ENCODE measurements around the gene SHC2. TPM values are rescaled to one million over a fixed set of nuclear protein-coding genes. Genes with fewer than 3 reads are reported as not detected.

Gene SHC2
- total and polyA plus RNA-seq, 2 experiments from 2014 or later, result 39.9 to 56.9 TPM

- H3K4me3 ChIP-seq, result no peak overlapping the region
- H3K36me3 ChIP-seq, result no peaks in the 10 kb centered on the region
- peaks cover 8% of the 10 kb centered on the region for H3K4me1 ChIP-seq (ENCODE audit: low read depth)
- TF ChIP-seq CTCF (IDR thresholded peaks at IDR 0.05; ENCODE audit: low read depth, low read length), result no peak
- H3K9me3 ChIP-seq (ENCODE audit: low read depth), result no peaks in the 10 kb centered on the region
- H3K27me3 ChIP-seq, result no peaks in the 10 kb centered on the region
- no peak overlapping the region for H3K27ac ChIP-seq
- no peak for DNase-seq (ENCODE audit: low read depth in 1 of 2, low spot score in 1 of 2)
These were observed 38.5 kb downstream of the SHC2 start for GRCh38 chr19:422213-422916.

- Histone ChIP-seq H3K9me3 (ENCODE audit: low read depth) (no peaks in the 10 kb centered on the region), H3K27ac (no peak overlapping the region), H3K4me1 (ENCODE audit: low read depth) (peaks cover 13% of the 10 kb centered on the region), H3K27me3 (no peaks in the 10 kb centered on the region), H3K4me3 (no peak overlapping the region), H3K36me3 (no peaks in the 10 kb centered on the region)
- TF ChIP-seq CTCF (IDR thresholded peaks at IDR 0.05; ENCODE audit: low read depth, low read length), result no peak
- DNase-seq (ENCODE audit: low read depth in 1 of 2, low spot score in 1 of 2), result no peak
These were observed 40.9 kb downstream of the SHC2 start for GRCh38 chr19:419721-420515.

- no peak for DNase-seq (ENCODE audit: low read depth in 1 of 2, low spot score in 1 of 2)
- no peak for TF ChIP-seq CTCF (IDR thresholded peaks at IDR 0.05; ENCODE audit: low read depth, low read length)
- H3K4me3 ChIP-seq, result no peak overlapping the region
- H3K27ac ChIP-seq, result no peak overlapping the region
- H3K4me1 ChIP-seq (ENCODE audit: low read depth), result peaks cover 13% of the 10 kb centered on the region
- no peaks in the 10 kb centered on the region for H3K36me3 ChIP-seq
- H3K27me3 ChIP-seq, result no peaks in the 10 kb centered on the region
- no peaks in the 10 kb centered on the region for H3K9me3 ChIP-seq (ENCODE audit: low read depth)
These were observed 41.8 kb downstream of the SHC2 start for GRCh38 chr19:418761-419671.

GRCh38 chr19:416416-416815, 44.4 kb downstream of the SHC2 start:
- Histone ChIP-seq H3K4me3 (no peak overlapping the region), H3K4me1 (ENCODE audit: low read depth) (peaks cover 13% of the 10 kb centered on the region), H3K27me3 (no peaks in the 10 kb centered on the region), H3K9me3 (ENCODE audit: low read depth) (no peaks in the 10 kb centered on the region), H3K36me3 (no peaks in the 10 kb centered on the region), H3K27ac (no peak overlapping the region)
- DNase-seq (ENCODE audit: low read depth in 1 of 2, low spot score in 1 of 2), result no peak
- TF ChIP-seq CTCF (IDR thresholded peaks at IDR 0.05; ENCODE audit: low read depth, low read length), result no peak

GRCh38 chr19:415292-415691, 45.5 kb downstream of the SHC2 start:
- Histone ChIP-seq H3K36me3 (no peaks in the 10 kb centered on the region), H3K27ac (no peak overlapping the region), H3K4me1 (ENCODE audit: low read depth) (peaks cover 13% of the 10 kb centered on the region), H3K9me3 (ENCODE audit: low read depth) (no peaks in the 10 kb centered on the region), H3K27me3 (peaks cover 1% of the 10 kb centered on the region), H3K4me3 (no peak overlapping the region)
- DNase-seq (ENCODE audit: low read depth in 1 of 2, low spot score in 1 of 2), result no peak
- no peak for TF ChIP-seq CTCF (IDR thresholded peaks at IDR 0.05; ENCODE audit: low read depth, low read length)

Measured in cardiac muscle cell (in vitro differentiated cells and primary cell).